G401 (cell line): Measurements from ENCODE around the gene BLM. TPM values are rescaled to one million over a fixed set of nuclear protein-coding genes. Genes with fewer than 3 reads are reported as not detected.
"Not testable (repeated sequence)": the region's sequence is repeated elsewhere in the genome, so short reads cannot be mapped to it uniquely, and the experiment has no call there.

Source experiments
- DNase-seq: peaks from one replicate; pipeline ENCODE4 v3.0.0-alpha.2; 2015; ENCODE audit warnings: low spot score
- in situ Hi-C: cut with HindIII; loops from 2 replicates; pipeline ENCODE4 v1.10.0; 2016; ENCODE audit warnings: low sequenced_read_pairs, mixed read lengths
- total RNA-seq: library from RNA; depleted of rRNA; stranded (reverse); fragments of >200 nt; shearing (Covaris generic); gene quantifications from 2 replicates; pipeline ENCODE4 v1.2.3, GENCODE V29; 2014

The BLM gene
- total RNA-seq, 1 experiment from 2014 or later: 25.7 TPM

GRCh38 chr15:90689326-90689961, 27.7 kb upstream of the BLM start:
- DNase-seq, in situ Hi-C loops: not testable (repeated sequence)

DNA sequence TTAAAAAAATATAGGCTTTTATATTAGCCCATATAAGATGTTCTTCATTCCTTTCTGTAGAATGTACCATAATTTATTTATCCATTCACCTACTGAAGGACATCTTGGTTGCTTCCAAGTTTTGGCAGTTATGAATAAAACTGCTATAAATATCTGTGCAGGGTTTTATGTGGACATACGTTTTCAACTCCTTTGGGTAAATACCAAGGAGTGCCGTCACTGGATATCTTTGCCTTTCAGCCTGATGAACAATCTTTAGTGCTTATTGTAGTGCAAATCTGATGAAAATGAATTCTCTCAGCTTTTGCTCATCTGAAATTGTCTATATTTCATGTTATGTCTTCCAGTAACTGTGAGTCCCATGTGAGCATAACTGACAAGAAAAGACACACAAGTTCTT, 26.6 kb upstream of the BLM start:
- in situ Hi-C loops: no loop called here

DNA sequence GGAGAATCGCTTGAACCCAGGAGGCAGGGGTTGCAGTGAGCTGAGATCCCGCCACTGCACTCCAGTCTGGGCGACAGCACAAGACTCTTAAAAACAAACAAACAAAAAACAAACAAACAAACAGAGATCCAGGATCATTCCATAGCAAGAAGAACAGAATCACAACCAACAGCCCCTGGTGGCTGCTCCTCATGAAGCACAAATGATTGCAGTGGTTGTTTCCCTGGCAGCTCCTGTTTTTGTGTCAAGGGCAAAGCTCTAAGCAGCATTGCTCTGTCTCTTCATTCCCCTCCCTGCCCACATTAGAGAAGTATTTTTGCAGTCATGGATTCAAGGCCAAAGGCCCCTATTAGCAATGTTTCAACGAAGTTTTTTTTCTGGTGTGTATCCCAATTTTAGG, 25.8 kb upstream of the BLM start:
- in situ Hi-C loops: no loop called here
- no peak for DNase-seq

More for the DNA sequence above, 26.6 kb upstream of the BLM start:
- DNase-seq: no peak

- in situ Hi-C loops: no loop called here
- DNase-seq: no peak
Measured at GRCh38 chr15:90691982-90692773, 25.0 kb upstream of the BLM start.

DNA sequence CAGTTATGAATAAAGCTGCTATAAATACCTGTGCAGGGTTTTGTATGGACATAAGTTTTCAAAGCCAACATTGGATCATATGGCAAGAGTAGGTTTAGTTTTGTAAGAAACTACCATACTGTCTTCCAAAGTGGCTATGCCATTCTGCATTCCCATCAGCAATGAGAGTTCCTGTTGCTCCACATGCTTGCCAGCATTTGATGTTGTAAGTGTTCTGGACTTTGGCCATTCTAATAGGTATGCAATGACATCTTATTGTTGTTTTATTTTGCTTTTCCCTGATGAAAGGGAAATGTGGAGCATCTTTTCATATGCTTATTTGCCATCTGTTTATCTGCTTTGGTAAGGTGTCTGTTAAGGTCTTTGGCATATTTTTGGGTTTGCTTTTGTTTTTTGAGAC, 22.2 kb upstream of the BLM start:
- in situ Hi-C loops: no loop called here
- DNase-seq: no peak

GRCh38 chr15:90697175-90697574, 20.0 kb upstream of the BLM start:
- no peak for DNase-seq
- in situ Hi-C loops: no loop called here

- in situ Hi-C loops: no loop called here
- no peak for DNase-seq
Measured at GRCh38 chr15:90698629-90699028, 18.5 kb upstream of the BLM start.

DNA sequence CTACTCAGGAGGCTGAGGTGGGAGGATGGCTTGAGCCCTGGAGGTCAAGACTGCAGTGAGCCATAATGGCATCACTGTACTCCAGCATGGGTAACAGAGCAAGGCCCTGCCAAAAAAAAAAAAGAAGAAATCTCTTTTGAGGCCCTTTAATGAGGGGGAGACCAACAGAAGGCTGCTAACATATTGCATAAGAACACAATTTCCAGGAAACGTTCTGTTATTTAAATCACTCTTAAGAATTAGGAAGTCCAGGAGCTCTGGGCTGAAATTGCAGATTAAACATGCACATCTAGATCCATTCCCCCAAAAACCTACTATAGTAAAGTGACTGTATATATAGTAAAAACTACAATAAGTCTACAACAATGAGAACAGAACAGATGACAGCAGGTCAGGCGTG, 16.1 kb upstream of the BLM start:
- in situ Hi-C loops: no loop called here
- DNase-seq: no peak

DNA sequence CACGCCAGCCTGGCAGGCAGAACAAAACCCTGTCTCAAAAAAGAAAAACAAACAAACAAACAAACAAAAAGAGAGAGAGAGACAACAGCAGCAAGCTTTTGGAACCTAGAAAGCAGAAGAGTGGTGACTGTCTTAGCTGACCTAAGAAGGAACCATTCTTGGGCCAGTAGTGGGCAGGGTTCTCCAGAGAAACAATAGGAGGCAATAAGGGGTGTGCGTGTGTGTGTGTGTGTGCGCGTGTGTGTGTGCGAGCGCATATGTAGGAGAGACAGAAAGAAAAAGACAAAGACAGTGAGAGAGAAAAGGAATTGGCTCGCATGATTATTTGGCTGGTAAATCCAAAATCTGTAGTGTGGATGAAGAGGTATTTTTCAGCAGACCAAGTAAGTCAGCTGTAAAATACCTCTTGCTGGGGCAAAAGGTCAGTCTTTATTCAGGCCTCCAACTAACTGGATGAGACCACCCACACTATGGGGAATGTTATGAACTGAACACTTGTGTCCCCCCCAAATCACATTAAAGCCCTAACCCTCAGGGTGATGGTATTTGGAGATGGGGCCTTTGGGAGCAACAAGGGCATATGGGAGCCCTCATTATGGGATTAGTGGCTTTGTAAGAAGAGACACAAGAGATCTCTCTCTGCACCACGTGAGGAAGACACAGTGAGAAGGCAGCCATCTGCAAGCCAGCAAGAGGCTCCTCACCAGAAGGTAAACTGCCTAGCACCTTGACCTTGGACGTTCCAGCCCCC, 15.1 kb upstream of the BLM start:
- in situ Hi-C loops: no loop called here

GRCh38 chr15:90703455-90703854, 13.7 kb upstream of the BLM start:
- in situ Hi-C loops: no loop called here
- no peak for DNase-seq

More for the DNA sequence above, 15.1 kb upstream of the BLM start:
- DNase-seq: no peak

DNA sequence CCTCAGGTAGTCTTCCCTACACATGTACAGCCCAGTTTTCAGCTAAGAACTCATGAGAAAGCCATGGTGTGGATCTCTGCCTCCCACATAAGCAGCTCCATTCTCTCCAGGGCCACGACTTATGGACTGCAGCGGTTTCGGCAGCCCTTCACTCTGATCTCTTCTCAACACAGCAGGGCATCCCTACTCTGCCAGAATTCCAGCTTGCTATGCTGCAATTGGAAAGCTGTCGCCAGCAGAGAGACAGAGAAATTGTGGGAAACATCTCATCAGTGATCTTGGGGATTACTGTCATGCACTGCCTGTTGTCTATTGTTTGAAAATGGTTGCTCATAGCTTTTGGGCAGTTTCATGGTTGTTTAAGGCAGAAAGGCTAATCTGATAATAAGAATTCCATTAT, 11.9 kb upstream of the BLM start:
- in situ Hi-C loops: no loop called here
- no peak for DNase-seq

GRCh38 chr15:90706394-90707327, 10.5 kb upstream of the BLM start:
- in situ Hi-C loops: no loop called here
- DNase-seq: peak; percentile 79

DNA sequence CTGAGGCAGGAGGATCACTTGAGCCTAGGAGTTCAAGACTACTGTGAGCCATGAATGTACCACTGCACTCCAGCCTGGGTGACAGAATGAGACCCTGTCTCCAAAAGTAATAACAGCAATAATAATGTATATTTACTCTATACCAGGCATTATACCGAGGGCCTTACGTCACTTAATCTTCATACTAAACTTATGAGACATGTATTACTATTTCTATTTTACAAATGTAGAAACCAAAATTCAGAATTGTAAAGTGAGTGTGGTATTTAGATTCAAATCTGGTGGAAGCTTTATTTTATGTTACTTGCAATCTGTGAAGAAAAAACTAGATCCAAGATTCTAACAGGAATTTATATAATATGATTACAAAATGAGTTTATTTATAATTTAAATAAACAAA, 9.7 kb upstream of the BLM start:
- in situ Hi-C loops: no loop called here
- DNase-seq: no peak

DNA sequence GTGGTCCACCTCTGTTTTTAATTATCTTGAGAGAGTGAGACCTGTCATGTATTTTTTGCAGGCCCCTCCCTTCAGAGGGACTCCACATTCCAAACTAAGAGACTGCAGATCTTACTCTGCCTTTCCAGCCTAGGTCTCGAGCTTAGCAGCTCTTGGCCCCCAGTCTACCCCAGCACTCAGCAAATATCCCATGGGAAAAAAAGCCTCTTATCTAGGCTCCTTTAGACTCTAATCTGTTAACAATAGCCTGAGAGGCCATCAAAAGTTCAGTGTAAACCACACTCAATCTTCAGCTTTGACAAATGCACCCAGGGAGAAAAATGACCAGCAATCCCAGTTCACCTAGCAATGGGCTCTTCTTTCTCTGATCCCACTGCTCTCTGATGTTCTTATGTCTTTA, 8.6 kb upstream of the BLM start:
- in situ Hi-C loops: no loop called here
- DNase-seq: no peak

DNA sequence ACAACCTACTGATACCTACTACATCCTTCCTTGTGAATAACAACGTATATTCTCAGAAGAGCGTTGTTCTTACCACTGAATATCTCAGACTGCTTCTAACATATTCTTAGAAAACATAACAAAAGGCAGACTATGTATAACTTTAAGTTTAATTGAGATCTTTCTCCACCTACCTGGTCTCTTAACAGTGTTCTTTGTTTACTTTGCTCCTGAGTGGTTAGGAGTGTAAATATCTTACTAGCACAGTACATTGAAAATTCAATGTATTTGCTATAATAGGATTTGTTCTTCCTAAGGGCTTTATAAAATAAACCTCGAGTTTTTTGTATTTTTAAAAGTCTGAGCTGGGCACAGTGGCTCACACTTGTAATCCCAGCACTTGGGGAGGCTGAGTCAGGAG, 7.9 kb upstream of the BLM start:
- in situ Hi-C loops: no loop called here

GRCh38 chr15:90710436-90711027, 6.6 kb upstream of the BLM start:
- DNase-seq: no peak
- in situ Hi-C loops: no loop called here

More for the DNA sequence above, 7.9 kb upstream of the BLM start:
- DNase-seq: no peak

DNA sequence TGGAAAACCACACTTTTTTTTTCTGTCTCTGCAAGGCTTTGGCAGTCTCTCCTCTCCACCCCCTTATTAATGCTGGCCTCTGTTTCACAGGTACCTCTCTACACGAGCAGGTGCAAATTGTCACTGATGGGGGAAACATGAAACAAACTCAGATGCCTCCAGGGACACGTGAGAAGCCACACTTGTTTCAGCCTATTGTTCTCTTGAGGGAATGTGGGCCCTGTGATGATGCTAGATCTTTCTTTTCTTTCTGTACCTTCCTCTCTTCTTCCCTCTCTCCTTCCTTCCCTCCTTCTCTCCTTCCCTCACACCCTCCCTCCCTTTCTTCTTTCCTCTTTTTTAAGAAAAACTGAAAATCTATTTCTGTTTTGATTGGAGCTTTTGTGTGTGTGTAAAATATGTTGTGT, 5.7 kb upstream of the BLM start:
- in situ Hi-C loops: no loop called here
- DNase-seq: no peak

DNA sequence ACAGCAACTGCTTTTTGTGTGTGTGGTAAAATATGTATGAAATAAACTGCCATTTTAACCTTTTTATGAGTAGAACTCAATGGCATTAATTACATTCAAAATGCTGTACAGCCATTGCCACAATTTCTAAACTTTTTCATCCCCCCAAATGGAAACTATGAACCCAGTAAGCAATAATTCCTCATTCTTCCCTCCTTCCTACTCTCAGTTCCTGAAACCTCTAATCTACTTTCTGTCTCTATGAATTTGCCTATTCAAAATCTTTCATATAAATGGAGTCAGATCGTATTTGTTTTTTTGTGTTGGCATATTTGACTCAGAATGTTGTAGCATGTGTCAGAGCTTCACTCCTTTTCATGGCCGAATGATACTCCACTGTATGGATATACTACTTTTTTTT, 5.3 kb upstream of the BLM start:
- DNase-seq: no peak
- in situ Hi-C loops: no loop called here

DNA sequence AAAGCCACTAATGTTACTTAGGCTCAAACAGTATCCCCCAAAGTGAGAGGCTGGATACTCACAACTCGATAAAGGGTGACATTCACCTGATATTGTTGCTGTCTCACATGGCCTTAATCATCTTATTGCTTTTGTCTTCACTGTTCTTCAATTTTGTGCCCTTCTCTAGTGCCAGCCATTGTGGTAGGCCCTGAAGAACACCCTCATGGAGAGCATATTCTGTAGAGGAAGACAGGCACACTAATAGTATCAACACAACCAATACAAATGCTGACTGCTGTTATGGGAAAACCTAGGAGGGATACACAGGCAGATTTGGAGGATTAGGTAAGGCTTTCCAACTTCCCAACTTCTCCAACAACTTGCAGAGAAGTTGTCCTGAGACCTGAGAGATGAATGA, 4.1 kb upstream of the BLM start:
- DNase-seq: no peak
- in situ Hi-C loops: no loop called here
